ENCODE data around the gene SBNO1.

GRCh38 chr12:123245678-123246077 lies 119.0 kb downstream of the SBNO1 start:
- TF ChIP-seq CTCF (conservative IDR thresholded peaks at IDR 0.05 in 1 of 2, IDR thresholded peaks at IDR 0.05 in 1 of 2; ENCODE audit: extremely low read depth in 1 of 2, insufficient read depth in 1 of 2, low read depth in 1 of 2, low read length in 2 of 2): no peak
- no peak for TF ChIP-seq EZH2 (IDR thresholded peaks at IDR 0.05; ENCODE audit: borderline replicate concordance, low read length)
